Measurements from ENCODE around the gene DHCR7. TPM values are rescaled to one million over a fixed set of nuclear protein-coding genes. Genes with fewer than 3 reads are reported as not detected.

Gene DHCR7
- total RNA-seq, 4 donors from 2014 or later = 5.0 to 101 (median 36.8) TPM

DNA sequence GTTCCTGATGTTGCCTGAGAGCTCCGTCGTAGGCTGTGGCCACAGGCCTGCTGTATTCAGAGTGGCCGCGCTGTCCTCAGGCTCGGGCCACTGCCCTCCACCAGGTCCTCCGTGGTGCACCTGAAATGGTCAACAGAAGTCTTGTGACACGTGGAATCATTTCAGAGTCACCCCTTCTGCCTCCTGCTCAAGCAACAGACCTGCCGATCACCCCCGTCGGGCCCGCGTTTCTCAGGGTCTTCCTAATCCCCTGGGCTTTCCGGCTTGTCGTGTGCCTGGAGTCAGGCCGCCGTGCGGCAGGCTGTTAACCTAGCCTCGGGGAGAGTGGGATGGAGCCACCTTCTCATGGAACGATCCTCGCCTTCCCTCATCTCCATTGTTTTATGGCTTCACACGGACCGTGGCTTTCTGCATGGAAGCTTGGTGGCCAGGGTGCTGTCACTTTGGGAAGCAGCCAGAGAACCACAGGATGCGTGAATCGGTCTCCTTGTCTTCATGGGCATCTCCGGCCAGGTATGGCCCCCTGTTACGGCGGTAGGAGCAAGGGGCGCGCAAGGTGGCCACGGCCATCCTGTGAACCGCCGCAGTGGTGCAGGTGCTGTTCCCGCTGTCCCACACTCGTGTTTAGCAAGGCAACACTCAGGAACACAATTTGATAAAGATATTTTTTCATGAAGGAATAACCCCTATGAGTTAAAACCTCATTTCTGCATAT, 28.9 kb upstream of the DHCR7 start:
- no peak for TF ChIP-seq POLR2A (IDR thresholded peaks at IDR 0.05)
- Histone ChIP-seq H3K27me3 (no peaks in the 10 kb centered on the region), H3K9me3 (no peaks in the 10 kb centered on the region), H3K36me3 (peaks cover 0 to 98% (median 0%) of the 10 kb centered on the region in 3 donors), H3K4me3 (no peak overlapping the region), H3K27ac (no peak overlapping the region), H3K4me1 (no peaks in the 10 kb centered on the region)
- no peak for DNase-seq

DNA sequence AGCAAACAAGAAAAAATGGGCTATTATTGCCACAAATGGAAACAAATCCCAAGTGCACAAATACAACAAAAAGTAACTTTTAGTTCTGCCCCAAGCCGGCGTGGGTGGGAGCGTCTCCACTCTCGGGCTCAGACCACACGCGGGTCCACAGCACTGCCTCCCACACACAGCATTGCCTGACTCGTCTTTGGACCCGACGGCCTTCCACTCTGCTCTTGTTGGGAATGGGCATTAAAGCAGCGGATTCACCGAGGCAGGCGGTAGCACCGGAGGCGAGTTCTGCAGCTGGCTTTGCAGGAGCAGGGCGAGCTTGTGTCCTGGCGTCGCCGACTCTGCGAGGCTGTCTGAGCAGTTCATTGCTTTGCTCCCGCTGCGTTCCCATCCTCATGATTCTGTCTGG, 27.8 kb upstream of the DHCR7 start:
- H3K9me3 ChIP-seq = no peaks in the 10 kb centered on the region
- peaks cover 0 to 97% (median 0%) of the 10 kb centered on the region in 3 donors for H3K36me3 ChIP-seq
- no peak overlapping the region for H3K4me3 ChIP-seq
- H3K27ac ChIP-seq = no peak overlapping the region
- no peaks in the 10 kb centered on the region for H3K27me3 ChIP-seq
- TF ChIP-seq, protein P1, sequence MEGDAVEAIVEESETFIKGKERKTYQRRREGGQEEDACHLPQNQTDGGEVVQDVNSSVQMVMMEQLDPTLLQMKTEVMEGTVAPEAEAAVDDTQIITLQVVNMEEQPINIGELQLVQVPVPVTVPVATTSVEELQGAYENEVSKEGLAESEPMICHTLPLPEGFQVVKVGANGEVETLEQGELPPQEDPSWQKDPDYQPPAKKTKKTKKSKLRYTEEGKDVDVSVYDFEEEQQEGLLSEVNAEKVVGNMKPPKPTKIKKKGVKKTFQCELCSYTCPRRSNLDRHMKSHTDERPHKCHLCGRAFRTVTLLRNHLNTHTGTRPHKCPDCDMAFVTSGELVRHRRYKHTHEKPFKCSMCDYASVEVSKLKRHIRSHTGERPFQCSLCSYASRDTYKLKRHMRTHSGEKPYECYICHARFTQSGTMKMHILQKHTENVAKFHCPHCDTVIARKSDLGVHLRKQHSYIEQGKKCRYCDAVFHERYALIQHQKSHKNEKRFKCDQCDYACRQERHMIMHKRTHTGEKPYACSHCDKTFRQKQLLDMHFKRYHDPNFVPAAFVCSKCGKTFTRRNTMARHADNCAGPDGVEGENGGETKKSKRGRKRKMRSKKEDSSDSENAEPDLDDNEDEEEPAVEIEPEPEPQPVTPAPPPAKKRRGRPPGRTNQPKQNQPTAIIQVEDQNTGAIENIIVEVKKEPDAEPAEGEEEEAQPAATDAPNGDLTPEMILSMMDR (IDR thresholded peaks at IDR 0.05) = no peak
- no peak for TF ChIP-seq POLR2A (IDR thresholded peaks at IDR 0.05)
- no peaks in the 10 kb centered on the region for H3K4me1 ChIP-seq
- no peak for DNase-seq

DNA sequence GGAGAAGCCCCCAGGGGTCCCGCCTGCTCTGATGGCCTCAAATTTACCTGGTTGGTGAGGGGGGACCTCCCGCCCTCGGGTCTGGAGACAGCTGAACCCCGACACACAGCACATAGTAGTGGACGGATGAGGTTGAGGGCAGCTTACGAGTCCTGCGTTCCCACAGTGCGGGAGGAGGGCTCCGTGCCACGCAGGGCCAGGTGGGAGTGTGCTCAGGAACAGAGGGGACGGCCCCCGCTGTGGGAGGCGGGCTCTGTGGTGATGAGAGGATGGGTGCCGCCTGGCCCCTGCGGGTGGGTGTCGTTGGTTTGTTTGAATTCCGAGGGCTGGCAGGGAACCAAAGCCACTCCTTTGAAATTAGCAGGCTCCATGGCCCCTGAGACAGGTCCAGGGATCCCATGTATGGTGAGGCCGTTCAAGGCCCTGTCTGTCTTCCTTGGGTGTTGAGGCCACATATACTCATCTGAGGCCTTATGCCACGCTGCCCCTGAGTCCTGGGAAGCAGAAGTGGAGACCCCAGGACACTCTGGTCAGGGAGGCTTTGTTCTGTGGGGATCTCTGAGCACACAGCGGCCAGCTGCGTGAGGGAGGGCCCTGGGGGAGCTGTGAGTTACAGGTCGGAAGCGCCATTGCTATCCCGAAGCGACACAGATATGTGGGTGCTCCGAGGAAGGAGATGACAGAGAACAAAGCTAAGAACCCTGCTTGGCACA, 26.7 kb upstream of the DHCR7 start:
- H3K36me3 ChIP-seq = peaks cover 0 to 86% (median 0%) of the 10 kb centered on the region in 3 donors
- no peaks in the 10 kb centered on the region for H3K9me3 ChIP-seq
- no peaks in the 10 kb centered on the region for H3K27me3 ChIP-seq
- H3K4me3 ChIP-seq = no peak overlapping the region
- no peaks in the 10 kb centered on the region for H3K4me1 ChIP-seq
- peak in 1 of 3 donors; percentile 39 for DNase-seq
- no peak overlapping the region for H3K27ac ChIP-seq
- no peak for TF ChIP-seq POLR2A (IDR thresholded peaks at IDR 0.05)
- TF ChIP-seq, protein P1 (IDR thresholded peaks at IDR 0.05) = no peak

DNA sequence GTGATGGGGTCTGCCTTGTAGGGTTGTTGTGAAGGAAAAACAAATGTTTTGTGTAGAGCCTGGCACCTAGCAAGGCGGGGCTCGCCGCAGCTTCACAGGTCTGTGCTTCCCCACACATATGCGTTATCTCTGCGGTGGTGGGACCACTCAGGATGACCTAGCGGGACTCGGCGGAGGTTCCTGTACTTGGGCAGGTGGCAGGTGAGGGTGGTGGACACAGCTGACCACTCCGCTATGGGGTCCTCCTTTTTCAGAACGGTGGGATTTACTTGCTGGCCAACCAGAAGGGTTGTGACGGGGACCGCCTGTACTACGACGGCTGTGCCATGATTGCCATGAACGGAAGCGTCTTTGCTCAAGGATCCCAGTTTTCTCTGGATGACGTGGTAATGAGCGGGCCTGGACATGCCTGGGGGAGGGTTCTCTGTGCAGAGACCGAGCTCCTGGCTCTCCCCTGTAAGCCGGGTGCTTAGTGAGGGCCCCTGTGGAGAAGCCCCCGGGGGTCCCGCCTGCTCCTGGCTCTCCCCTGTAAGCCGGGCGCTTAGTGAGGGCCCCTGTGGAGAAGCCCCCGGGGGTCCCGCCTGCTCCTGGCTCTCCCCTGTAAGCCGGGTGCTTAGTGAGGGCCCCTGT, 26.1 kb upstream of the DHCR7 start:
- Histone ChIP-seq H3K4me3 (no peak overlapping the region), H3K4me1 (no peaks in the 10 kb centered on the region), H3K9me3 (no peaks in the 10 kb centered on the region), H3K27ac (no peak overlapping the region), H3K36me3 (peaks cover 0 to 80% (median 0%) of the 10 kb centered on the region in 3 donors), H3K27me3 (no peaks in the 10 kb centered on the region)
- peak in 1 of 3 donors; percentile 13 for DNase-seq
- TF ChIP-seq, protein P1 (IDR thresholded peaks at IDR 0.05) = no peak
- no peak for TF ChIP-seq POLR2A (IDR thresholded peaks at IDR 0.05)

DNA sequence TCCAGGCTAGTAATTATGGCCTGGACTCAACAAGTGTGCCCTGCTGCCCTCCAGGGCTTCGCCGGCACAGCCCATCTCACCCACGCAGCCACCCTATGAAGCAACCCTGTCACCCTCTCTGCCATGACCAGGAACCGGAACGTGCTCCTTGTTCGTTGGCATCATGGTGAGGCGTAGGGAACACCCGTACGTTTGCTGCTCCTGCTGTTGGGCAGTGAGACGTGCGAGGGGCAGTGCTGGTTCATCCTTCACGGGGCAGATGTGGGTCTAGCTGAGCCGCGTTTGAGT, 25.5 kb upstream of the DHCR7 start:
- TF ChIP-seq, protein P1 (IDR thresholded peaks at IDR 0.05) = no peak
- TF ChIP-seq POLR2A (IDR thresholded peaks at IDR 0.05) = no peak
- Histone ChIP-seq H3K9me3 (no peaks in the 10 kb centered on the region), H3K4me1 (no peaks in the 10 kb centered on the region), H3K4me3 (no peak overlapping the region), H3K27ac (no peak overlapping the region), H3K36me3 (peaks cover 0 to 75% (median 0%) of the 10 kb centered on the region in 3 donors), H3K27me3 (no peaks in the 10 kb centered on the region)
- peak in 1 of 3 donors; percentile 18 for DNase-seq

Measured in Peyer's patch (tissue), 4 donors.